CD4-positive, alpha-beta T cell treated with Interleukin-4 for 4 hours (primary cell): ENCODE data around the gene ITPRIPL2.

Experiments
- DNase-seq: peaks from one replicate; pipeline ENCODE4 v3.0.0-alpha.2; 2020

Gene ITPRIPL2

GRCh38 chr16:19113577-19114358 is at the start of gene ITPRIPL2:
Gene ITPRIPL2, plus strand, starts transcription at chr16:19113964. Its CDS starts 498 bp downstream, at chr16:19114462.
- no peak for DNase-seq

- DNase-seq, result no peak
Measured at GRCh38 chr16:19066988-19067348, 46.8 kb upstream of the ITPRIPL2 start.

DNA sequence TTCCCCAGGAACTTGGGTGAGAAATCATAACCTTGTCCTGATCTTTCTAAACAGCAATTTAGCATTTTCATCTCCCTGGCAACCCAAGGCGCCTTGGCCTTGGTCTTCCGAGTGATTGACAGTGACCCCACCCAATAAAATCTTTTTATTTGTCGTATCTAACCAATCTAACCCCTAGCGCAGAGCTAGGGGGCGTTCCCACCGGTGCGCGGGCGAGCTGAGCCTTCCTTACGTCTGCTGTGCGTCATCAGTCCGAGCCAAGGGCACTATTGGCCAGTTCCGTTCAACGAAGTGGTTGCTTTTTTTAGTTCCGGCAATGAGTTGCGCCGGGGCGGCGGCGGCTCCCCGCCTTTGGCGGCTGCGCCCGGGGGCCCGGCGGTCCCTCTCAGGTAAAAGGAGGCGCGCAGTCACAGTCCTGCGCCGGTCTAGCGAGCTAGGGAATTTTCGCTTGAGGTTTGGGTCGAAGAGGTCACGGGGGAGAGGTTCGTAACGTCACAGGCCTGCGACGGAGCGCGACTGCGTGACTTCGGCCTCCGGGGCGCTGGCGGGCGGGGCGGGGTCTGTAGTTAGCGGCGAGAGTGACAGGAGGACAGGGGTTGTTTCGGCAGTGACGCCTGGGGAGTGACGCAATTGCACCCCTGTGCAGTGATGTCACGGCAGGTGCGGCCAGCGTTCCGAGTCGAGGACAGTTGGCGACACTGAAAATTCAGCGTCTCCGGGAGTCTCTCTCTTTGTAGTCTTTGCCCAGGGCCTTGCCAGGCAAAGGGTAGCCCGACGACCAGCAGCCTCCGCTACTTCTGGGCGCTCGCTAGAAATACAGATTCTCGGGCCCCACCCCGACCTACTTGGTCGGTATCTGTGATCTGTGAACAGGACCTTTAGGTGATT is 46.2 kb upstream of the ITPRIPL2 start, which contains the start of gene COQ7:
Gene COQ7, plus strand, starts transcription at position 266 of the 888 bp plus-strand sequence. Its CDS starts 51 bp downstream, at position 317.
- peak; percentile 100 for DNase-seq

- DNase-seq, result no peak
Measured at GRCh38 chr16:19068237-19068815, 45.4 kb upstream of the ITPRIPL2 start.

DNA sequence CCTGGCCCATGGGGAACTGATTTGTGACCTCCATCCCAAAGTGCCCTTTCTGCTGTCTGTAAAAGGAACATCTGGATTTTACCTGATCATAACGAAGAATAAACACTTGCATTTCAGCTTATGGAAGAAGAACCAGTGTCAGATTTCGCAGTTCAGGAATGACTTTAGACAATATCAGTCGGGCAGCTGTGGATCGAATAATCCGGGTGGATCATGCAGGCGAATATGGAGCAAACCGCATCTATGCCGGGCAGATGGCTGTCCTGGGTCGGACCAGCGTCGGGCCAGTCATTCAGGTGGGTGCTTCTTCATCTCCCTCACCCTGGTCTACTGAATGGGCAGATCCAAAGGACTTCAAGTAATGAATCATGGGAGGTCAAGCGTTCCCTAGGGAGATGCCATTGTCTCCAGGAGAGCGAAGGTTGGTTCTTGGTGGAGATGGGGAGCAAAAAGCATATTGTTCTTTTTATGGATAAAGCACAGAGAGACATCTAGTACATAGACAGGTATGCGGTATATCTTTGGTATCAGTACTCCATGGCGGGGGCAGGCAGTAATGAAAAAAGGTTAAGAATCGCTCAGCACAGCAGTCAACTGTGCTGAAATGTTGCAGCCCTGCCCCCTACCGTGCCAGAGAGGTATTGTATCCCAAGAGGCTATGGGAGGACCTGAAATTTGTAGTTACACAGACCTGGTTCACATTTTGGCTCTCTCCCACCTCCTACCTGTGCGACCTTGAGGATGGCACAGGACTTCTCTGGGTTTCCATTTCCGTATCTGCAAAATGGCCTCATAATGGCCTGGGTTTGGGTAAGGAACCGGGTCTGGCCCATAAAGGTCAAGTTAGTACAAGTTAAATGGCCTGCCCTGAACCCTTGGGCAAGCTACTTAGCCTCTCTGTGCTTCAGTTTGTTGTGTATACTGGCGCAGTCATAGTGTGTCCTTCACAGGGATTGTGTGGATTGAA is 41.7 kb upstream of the ITPRIPL2 start:
- DNase-seq, result peak; percentile 54

DNA sequence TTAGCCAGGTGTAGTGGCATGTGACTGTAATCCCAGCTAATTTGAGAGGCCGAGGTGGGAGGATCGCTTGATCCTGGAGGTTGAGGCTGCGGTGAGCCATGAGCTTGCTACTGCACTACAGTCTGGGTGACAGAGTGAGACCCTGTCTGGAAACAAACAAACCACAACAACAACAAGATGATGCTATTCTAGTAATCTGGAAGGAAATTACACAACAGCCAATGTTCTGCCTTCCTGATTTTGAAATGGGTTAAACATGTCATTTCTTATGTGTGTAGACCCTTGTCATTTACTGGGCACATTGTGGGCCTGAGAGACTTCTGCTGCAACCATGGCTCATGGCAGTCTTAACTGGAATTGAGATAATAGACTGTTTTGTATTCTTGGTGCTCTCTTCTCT is 40.4 kb upstream of the ITPRIPL2 start:
- DNase-seq, result no peak

- no peak for DNase-seq
Measured at GRCh38 chr16:19073863-19074262, 39.9 kb upstream of the ITPRIPL2 start.

- no peak for DNase-seq
Measured at GRCh38 chr16:19075511-19075910, 38.3 kb upstream of the ITPRIPL2 start.

DNA sequence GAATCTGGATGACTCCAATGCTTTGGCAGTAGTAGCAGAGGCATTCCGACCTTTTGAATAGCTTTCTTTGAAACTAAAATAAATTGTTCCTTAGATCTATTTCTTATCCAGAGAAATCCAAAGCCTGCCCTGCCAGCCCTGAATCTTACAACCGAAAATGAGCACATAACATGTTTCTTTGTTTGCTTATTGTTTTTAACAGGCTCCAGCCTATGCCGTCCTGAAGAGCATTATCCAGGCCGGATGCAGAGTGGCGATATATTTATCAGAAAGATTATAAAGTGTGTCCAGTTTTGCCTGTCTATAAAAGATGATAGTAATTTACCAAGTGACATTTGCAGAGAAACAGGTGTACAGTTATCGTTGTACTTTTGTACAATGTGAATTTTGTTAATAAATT is 35.9 kb upstream of the ITPRIPL2 start:
- no peak for DNase-seq

- no peak for DNase-seq
Measured at GRCh38 chr16:19083670-19084069, 30.1 kb upstream of the ITPRIPL2 start.

- no peak for DNase-seq
Measured at GRCh38 chr16:19084139-19084538, 29.6 kb upstream of the ITPRIPL2 start.

DNA sequence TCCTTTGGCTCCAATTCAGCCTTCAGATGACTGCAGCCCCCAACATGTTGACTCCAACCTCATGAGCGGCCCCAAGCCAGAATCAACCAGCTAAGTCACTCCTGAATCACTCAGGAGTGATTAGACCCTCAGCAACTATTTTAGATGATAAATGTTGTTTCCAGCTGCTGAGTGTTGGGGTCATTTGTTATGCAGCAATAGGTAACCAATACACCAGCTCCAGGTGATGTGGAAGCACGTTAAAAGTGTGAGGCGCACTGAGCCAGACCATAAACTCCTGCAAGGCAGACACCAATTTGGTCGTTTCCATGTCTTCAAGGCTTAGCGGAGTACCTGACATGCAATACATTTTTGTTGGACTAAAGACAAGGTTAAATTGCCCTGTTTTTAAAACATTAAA is 28.9 kb upstream of the ITPRIPL2 start:
- DNase-seq, result no peak

DNA sequence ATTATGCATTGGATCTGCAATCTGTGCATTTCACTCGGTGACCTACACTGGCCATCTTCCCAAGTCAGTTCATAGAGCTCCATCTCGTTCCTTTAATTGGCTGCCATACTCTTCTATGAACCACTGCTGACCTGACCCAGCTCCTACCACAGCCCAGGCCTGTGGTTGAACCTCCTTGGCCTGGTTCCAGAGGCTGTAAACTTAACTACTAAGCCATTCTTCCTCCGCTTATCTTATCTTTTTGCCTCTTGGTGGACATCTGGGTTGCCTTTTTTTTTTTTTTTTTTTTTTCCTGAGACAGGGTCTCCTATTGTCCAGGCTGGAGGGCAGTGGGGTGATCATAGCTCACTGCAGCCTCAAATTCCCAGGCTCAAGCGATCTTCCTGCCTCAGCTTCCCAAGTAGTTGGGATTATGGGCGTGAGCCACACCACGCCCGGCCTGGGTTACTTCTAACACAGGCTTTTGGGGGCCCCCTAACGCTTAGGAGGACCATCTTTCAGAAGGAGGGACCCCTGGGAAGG is 28.0 kb upstream of the ITPRIPL2 start:
- no peak for DNase-seq

DNA sequence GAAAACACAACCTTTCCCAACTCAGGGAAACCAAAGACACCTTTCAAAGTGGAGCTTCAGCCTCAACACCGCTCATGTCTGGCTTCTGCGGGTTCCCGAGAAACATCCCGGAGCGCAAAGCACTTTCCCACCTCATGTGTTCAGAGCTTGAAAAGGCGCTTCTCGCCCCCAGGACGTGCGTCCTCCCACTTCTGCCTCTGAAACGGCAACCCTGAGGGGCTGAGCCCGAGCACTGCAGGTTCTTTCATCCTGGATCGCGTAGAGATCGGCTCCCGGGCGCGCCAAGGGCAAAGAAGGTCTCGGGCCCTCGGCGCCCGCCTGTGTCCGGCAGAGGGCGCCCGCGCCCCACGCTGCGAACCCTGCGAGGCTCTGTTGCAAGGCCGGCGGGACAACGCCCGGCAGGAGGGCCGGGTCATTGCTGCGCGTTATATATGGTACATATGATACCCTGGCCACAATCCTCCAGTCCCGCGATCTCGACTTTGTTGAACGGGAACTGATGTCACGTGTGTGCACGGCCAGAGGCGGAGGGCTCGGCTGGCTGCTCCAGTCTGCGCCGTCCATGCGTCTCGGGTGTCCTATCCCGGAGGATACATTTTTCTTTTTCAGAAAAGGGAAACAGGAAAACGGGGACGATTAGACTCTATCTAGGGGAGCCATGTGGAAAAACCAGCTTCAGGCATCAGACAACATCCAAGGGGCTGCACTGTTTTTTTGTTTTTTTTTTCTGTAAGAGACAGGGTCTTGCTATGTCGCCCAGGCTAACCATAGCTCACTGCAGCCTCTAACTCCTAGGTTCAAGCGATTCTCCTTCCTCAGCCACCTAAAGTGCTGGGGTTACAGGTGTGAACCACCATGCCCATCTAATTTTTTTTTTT is 27.2 kb upstream of the ITPRIPL2 start:
- DNase-seq, result peak; percentile 60

DNA sequence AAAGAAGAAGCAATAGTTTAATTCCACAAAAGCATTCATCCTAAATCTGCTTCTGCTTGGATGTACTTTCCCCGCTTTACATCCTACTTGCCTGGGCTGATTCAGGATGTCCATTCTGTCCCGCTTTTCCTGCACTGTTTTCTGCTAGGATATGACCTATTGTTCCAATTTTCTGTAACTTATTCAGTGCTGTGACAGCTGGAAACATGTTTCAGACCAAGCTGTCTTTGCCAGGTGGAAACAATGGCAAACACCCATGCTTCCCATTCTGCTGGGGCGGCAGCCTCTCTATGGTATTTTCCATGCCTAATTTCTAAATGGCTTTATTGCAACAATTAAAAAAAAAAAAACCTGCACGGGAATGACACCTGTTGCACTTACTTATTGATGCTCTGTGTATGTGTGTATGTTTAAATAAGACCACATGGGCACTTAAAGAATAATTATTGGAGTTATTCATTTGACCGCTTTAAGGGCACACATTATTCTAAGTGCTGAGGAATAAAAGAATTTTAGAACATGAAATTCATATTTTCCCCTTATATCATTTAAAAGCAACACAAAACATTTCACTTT is 25.3 kb upstream of the ITPRIPL2 start:
- no peak for DNase-seq

GRCh38 chr16:19089410-19089955 is 24.3 kb upstream of the ITPRIPL2 start:
- DNase-seq, result no peak

GRCh38 chr16:19090916-19091315 is 22.8 kb upstream of the ITPRIPL2 start:
- no peak for DNase-seq

GRCh38 chr16:19092653-19093410 is 20.9 kb upstream of the ITPRIPL2 start:
- DNase-seq, result no peak
